ENCODE results near the gene APOBEC2.

DNA sequence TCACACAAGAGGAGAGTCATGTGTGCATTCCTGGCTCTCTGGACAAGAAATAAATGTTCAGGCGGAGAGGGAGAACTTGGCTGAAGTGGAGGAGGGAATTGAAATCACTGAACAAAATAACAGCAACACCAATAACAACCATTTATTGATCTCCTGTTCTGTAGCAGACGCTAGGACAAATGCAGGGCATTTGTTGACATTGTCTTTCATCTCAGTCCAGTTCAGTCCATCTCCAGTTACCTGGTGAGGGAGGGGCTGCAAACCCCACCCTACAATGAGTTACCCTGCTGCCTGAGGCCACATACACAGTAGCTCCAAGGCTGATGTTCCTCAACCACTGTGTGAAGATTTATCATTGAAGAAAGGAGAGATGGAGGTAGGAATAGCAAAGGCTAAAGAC, 41.3 kb upstream of the APOBEC2 start:
- no peak for TF ChIP-seq CTCF (IDR thresholded peaks at IDR 0.05)
- TF ChIP-seq POLR2AphosphoS2 (conservative IDR thresholded peaks at IDR 0.05; ENCODE audit: low read length): no peak
- TF ChIP-seq, protein P1, sequence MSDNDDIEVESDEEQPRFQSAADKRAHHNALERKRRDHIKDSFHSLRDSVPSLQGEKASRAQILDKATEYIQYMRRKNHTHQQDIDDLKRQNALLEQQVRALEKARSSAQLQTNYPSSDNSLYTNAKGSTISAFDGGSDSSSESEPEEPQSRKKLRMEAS (IDR thresholded peaks at IDR 0.05): no peak
- TF ChIP-seq GATA3 (IDR thresholded peaks at IDR 0.05; ENCODE audit: borderline replicate concordance): no peak
